Daoy (cell line): ENCODE data around the gene RALGAPB. TPM values are rescaled to one million over a fixed set of nuclear protein-coding genes. Genes with fewer than 3 reads are reported as not detected.
"Not testable (repeated sequence)": the region's sequence is repeated elsewhere in the genome, so short reads cannot be mapped to it uniquely, and the experiment has no call there.

Experiments
- DNase-seq: peaks from one replicate; pipeline ENCODE4 v3.0.0-alpha.2; 2015; ENCODE audit warnings: low read depth
- total RNA-seq: library from RNA; depleted of rRNA; stranded (reverse); fragments of >200 nt; shearing (Covaris generic); gene quantifications from 2 replicates; pipeline ENCODE4 v1.2.3, GENCODE V29; 2014

The RALGAPB gene
- total RNA-seq, 1 experiment from 2014 or later: 17.8 TPM

GRCh38 chr20:38446441-38447209 lies 26.0 kb upstream of the RALGAPB start:
- DNase-seq: peak; percentile 94

GRCh38 chr20:38447251-38447661 lies 25.4 kb upstream of the RALGAPB start:
- DNase-seq: no peak

- DNase-seq: no peak
These were observed 24.5 kb upstream of the RALGAPB start for GRCh38 chr20:38447931-38448675.

GRCh38 chr20:38449046-38449445 lies 23.6 kb upstream of the RALGAPB start:
- no peak for DNase-seq

- peak; percentile 81 for DNase-seq
These were observed 22.1 kb upstream of the RALGAPB start for GRCh38 chr20:38450412-38450975.

GRCh38 chr20:38452880-38453624 lies 19.6 kb upstream of the RALGAPB start:
- DNase-seq: peak; percentile 46

GRCh38 chr20:38453941-38454340 lies 18.7 kb upstream of the RALGAPB start:
- no peak for DNase-seq

GRCh38 chr20:38454556-38455473 lies 17.8 kb upstream of the RALGAPB start:
- no peak for DNase-seq

GRCh38 chr20:38458314-38458713 lies 14.3 kb upstream of the RALGAPB start:
- DNase-seq: no peak

- DNase-seq: peak; percentile 84
These were observed 12.5 kb upstream of the RALGAPB start for GRCh38 chr20:38460040-38460623.

GRCh38 chr20:38460631-38461030 lies 12.0 kb upstream of the RALGAPB start:
- DNase-seq: not testable (repeated sequence)

- not testable (repeated sequence) for DNase-seq
These were observed 11.5 kb upstream of the RALGAPB start for GRCh38 chr20:38461167-38461566.

- not testable (repeated sequence) for DNase-seq
These were observed 11.1 kb upstream of the RALGAPB start for GRCh38 chr20:38461569-38461968.

- DNase-seq: no peak
These were observed 6.5 kb upstream of the RALGAPB start for GRCh38 chr20:38466171-38466570.

- no peak for DNase-seq
These were observed 5.7 kb upstream of the RALGAPB start for GRCh38 chr20:38466983-38467382.

GRCh38 chr20:38471245-38471644 lies 1.4 kb upstream of the RALGAPB start:
- DNase-seq: no peak

- no peak for DNase-seq
These were observed 593 bp upstream of the RALGAPB start for GRCh38 chr20:38471987-38472512.

- peak; percentile 21 for DNase-seq
These were observed 738 bp downstream of the RALGAPB start for GRCh38 chr20:38473367-38473795.

GRCh38 chr20:38477747-38478146 lies 5.1 kb downstream of the RALGAPB start:
- DNase-seq: no peak

- DNase-seq: no peak
These were observed 7.0 kb downstream of the RALGAPB start for GRCh38 chr20:38479596-38479995.
